BLaER1 treated with 17β-estradiol and CSF1 and Interleukin-3, amounts not matched to agents 10 nM and 100 nM (cell line): ENCODE measurements around the gene SMARCA2.

Experiments used
- H3K27ac ChIP-seq, 11 experiments: shearing (Covaris generic); formaldehyde crosslinking; 2 replicates each; pipeline ENCODE4 v1.8.1; 2022
- H3K27me3 ChIP-seq, 11 experiments: shearing (Covaris generic); formaldehyde crosslinking; 2 replicates each; pipeline ENCODE4 v1.8.1; 2022
- H3K36me3 ChIP-seq, 11 experiments: shearing (Covaris generic); formaldehyde crosslinking; 2 replicates each; pipeline ENCODE4 v1.8.1; 2022
- H3K4me1 ChIP-seq, 10 experiments: shearing (Covaris generic); formaldehyde crosslinking; 2 replicates each; pipeline ENCODE4 v1.8.1; 2022
- H3K4me2 ChIP-seq, 11 experiments: shearing (Covaris generic); formaldehyde crosslinking; 2 replicates each; pipeline ENCODE4 v1.8.1; 2022
- H3K4me3 ChIP-seq, 10 experiments: shearing (Covaris generic); formaldehyde crosslinking; 2 replicates each; pipeline ENCODE4 v1.8.1; 2022
- H3K9ac ChIP-seq, 11 experiments: shearing (Covaris generic); formaldehyde crosslinking; 2 replicates each; pipeline ENCODE4 v1.8.1; 2022
- H3K9me3 ChIP-seq, 11 experiments: shearing (Covaris generic); formaldehyde crosslinking; replicated peaks in 1 of 11; 2 replicates each; pipeline ENCODE4 v1.8.1; 2022
- H4K20me1 ChIP-seq, 11 experiments: shearing (Covaris generic); formaldehyde crosslinking; 2 replicates each; pipeline ENCODE4 v1.8.1; 2022
- Cebpa-rat ChIP-seq, 11 experiments: shearing (Covaris generic); IDR thresholded peaks; 2 replicates each; pipeline ENCODE4 v1.8.1; 2022

The SMARCA2 gene

DNA sequence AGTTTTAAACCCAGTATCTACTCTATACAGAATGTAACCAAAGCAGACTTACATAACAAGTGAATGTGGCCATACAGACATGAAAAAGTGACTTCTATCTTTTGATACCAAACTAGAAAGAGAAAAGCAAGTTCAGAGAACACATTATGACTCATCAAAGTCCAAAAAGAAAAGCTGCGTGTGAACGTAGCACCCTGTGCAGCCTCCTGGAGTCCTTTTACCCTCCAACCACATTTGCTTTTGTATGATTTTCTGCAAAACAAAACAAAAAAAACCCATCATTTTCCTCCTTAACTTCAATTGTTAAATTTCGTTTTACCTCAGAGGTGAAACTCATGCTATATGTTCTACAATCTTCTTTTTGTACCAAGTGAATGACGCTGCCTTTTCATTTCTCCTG, 2.8 kb upstream of the SMARCA2 start:
- H4K20me1 ChIP-seq = no peaks in the 10 kb centered on the region; a peak in 3 of 22 replicates
- TF ChIP-seq Cebpa-rat (IDR thresholded peaks at IDR 0.05) = no peak
- H3K27me3 ChIP-seq = no peaks in the 10 kb centered on the region
- peaks cover 11 to 16% (median 12%) of the 10 kb centered on the region in 10 experiments for H3K4me1 ChIP-seq
- no peaks in the 10 kb centered on the region for H3K9me3 ChIP-seq
- H3K4me3 ChIP-seq = no peak overlapping the region
- H3K36me3 ChIP-seq = no peaks in the 10 kb centered on the region
- no peak overlapping the region for H3K4me2 ChIP-seq
- no peak overlapping the region for H3K9ac ChIP-seq
- H3K27ac ChIP-seq = no peak overlapping the region

DNA sequence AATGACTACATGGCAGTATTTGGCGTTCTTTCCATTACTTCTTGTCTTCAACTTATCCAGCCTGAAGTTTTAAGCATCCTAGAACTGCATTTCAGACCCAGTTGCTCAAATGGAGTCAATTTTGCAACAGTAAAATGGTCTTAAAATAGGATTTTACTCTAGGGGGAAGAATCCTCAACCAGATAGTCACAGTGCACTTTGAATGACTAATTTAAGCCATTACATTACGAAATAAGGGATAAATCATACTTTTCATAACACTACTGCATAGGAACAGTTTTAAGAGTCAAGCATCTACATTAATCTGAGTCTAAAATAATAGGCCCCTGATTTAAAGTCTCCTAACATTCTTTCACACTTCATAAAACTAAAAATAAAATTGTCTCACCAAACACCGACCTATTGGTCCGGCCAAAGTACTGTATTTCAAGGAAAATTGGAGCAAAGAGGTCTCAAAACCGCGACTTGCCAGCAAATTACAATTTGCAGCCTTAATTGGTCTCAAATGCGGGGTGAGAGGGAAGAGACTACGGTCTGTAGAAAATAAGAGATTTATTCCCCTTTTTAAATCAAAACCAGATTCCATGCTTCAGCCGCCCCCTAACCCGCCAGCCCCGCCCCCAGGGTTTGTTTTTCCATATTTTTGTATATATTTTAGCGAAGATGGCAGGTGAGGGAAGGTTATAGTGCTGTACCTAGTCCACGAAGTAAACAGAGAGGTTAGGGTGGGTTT, 1.2 kb upstream of the SMARCA2 start:
- peak overlapping the region; percentile 74 to 96 (median 86) for H3K4me3 ChIP-seq
- TF ChIP-seq Cebpa-rat (IDR thresholded peaks at IDR 0.05) = no peak
- peak overlapping the region; percentile 52 to 93 (median 80); a peak in 21 of 22 replicates for H3K27ac ChIP-seq
- H3K9ac ChIP-seq = peak overlapping the region; percentile 81 to 97 (median 94)
- H3K36me3 ChIP-seq = no peaks in the 10 kb centered on the region
- no peaks in the 10 kb centered on the region for H3K27me3 ChIP-seq
- peak overlapping the region; percentile 83 to 95 (median 92) for H3K4me2 ChIP-seq
- H3K4me1 ChIP-seq = peaks cover 17 to 24% (median 21%) of the 10 kb centered on the region in 10 experiments
- H4K20me1 ChIP-seq = peaks cover 3 to 15% (median 13%) of the 10 kb centered on the region in 11 experiments; a peak in 20 of 22 replicates
- H3K9me3 ChIP-seq = no peaks in the 10 kb centered on the region

DNA sequence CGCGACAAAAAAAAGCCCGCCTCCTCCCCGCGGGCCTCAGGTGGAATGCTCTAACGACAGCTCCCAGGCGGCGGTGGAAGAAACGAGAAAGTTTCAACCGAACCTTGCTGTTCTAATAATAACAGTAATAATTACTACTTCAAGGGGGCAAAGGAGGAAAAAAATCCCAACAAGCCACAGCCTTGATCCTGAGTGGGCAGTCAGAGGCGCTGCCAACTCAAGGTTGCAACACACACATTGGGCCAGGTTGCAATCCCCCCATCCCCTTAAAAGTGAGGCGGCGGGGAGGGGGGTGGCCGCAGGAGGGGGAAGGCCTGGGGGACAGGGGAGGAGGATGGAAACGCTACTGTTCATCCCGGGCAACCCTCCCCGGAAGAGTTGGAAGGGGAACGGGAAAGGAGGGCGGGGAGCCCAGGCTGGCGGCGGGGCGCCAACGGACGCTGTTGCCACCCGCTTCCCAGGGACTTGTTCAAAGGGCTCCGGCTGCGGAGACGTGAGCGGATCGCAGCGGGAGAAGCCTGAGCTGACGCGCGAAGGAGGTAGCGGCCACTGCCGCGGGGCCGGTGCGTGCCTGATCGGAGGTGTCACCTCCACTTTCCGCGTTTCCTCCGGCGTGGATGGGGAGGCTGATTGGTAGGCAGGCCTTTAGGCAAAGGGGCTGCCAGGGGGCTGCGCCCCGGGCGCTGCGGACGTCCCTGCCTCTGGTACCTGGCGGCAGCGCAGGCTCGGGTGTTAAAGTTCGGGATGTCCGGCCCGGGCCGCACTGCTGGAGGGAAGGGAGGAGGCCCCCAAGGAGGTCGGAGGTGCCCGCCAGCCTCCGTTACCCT, 647 bp downstream of the SMARCA2 start:
- peak overlapping the region; percentile 74 to 96 (median 86) for H3K4me3 ChIP-seq
- peak in 1 of 11 experiments; percentile 24; a peak in 1 of 22 replicates for TF ChIP-seq Cebpa-rat (IDR thresholded peaks at IDR 0.05)
- no peaks in the 10 kb centered on the region for H3K27me3 ChIP-seq
- H3K9me3 ChIP-seq = no peaks in the 10 kb centered on the region
- H3K4me2 ChIP-seq = peak overlapping the region; percentile 61 to 98 (median 89)
- H4K20me1 ChIP-seq = peaks cover 9 to 34% (median 32%) of the 10 kb centered on the region in 11 experiments; a peak in 21 of 22 replicates
- peaks cover 28 to 40% (median 35%) of the 10 kb centered on the region in 10 experiments for H3K4me1 ChIP-seq
- no peaks in the 10 kb centered on the region for H3K36me3 ChIP-seq
- peak overlapping the region; percentile 80 to 95 (median 93) for H3K27ac ChIP-seq
- H3K9ac ChIP-seq = peak overlapping the region; percentile 87 to 97 (median 94)

DNA sequence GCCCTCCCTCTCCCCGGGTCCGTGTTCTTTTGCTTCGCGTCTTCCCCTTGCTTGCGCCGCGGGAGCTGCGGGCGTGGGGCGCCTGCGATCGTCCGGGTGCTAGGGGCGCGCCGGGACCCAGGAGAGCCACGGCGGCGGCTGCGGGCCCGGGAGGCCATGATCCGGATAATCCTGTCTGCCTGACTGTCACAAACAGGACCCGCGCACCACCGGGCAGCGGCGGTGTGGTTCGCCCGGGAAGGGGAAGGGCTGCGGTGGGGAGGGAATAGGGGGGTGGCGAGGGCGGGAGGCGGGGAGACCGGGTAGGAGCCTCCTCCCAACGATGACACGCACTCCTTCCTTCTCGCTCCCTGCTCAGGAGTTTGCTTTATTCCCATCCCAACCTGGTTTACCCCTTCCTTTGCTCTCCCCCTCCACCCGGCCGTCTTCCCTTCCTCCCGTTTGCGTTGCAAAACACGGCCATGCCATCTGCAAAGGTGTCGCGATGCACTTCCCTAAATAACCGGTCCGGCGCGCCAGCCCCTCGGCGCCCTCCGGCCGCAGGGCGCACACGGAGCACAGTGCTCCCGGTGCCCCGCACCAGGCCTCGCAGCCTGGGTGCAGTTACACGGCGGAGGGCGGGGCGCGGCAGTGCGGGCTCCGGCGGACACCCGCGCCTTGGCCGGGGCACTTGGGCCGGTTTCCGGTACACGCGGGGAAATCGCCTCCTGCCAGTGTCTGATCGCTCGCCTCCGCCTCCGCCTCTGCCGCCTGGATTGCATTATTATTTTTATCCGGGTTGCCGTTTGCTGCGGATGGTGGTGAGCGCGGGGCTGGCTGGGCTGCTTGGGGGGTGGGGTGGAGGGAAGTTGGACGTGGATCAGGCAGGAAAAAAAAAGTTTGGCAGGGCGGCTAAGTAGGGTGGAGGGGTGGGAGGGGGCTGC, 1.5 kb downstream of the SMARCA2 start:
- H3K9ac ChIP-seq = peak overlapping the region; percentile 87 to 97 (median 94)
- TF ChIP-seq Cebpa-rat (IDR thresholded peaks at IDR 0.05) = peak in 3 of 11 experiments; percentile 19 to 63 (median 22); a peak in 3 of 22 replicates
- peak overlapping the region; percentile 70 to 98 (median 89) for H3K4me2 ChIP-seq
- peaks cover 28 to 45% (median 36%) of the 10 kb centered on the region in 10 experiments for H3K4me1 ChIP-seq
- no peaks in the 10 kb centered on the region for H3K27me3 ChIP-seq
- peak overlapping the region; percentile 74 to 96 (median 86) for H3K4me3 ChIP-seq
- peak overlapping the region; percentile 80 to 95 (median 93) for H3K27ac ChIP-seq
- H3K36me3 ChIP-seq = peaks cover 0 to 1% (median 0%) of the 10 kb centered on the region in 11 experiments; a peak in 1 of 22 replicates
- H3K9me3 ChIP-seq = no peaks in the 10 kb centered on the region
- peaks cover 9 to 43% (median 40%) of the 10 kb centered on the region in 11 experiments; a peak in 21 of 22 replicates for H4K20me1 ChIP-seq

DNA sequence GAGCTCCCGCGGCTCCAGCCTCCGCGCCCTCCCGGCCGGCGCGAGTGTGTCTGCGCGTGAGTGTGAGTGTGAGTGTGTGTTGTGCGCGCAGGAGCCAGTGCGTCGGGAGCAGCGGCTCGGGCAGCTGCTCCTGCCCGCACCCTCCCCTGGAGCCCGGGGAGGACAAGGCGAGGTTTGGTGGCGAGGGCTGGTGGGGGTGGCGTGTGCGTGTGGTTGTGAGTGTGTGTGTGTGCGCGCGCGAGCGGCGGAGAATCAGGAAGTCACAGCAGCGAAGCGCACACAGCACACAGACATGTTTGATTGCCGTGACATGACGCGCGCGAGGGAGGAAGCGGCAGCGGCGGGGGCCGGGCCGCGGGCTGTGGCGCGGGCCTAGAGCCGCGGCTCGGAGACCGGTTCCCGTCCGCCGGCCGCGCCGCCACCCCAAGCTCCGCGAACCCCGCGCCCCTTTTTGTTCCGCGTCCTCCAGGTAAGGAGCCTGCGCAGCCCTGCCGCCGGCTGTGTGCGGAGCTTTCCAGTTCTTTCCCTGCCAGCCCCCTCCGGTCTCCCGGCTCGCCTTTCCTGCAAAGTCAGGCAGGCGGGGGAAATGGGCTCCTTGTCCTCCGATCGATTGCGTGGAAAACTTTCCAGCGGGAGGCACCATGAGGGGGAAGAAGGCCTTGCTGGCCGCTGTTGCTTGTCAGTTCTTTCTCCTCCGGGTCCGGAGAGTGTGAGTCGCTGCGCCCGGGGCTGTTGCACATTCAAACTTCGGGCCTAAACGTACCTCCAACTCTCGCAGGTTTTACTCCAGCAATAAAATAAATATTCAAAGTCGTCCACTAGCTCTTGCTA, 2.4 kb downstream of the SMARCA2 start:
- peak overlapping the region; percentile 74 to 96 (median 86) for H3K4me3 ChIP-seq
- H3K9ac ChIP-seq = peak overlapping the region; percentile 87 to 97 (median 94)
- H3K4me1 ChIP-seq = peaks cover 35 to 54% (median 44%) of the 10 kb centered on the region in 10 experiments
- TF ChIP-seq Cebpa-rat (IDR thresholded peaks at IDR 0.05) = no peak
- H3K4me2 ChIP-seq = peak overlapping the region; percentile 78 to 98 (median 89)
- H3K9me3 ChIP-seq = no peaks in the 10 kb centered on the region
- peak overlapping the region; percentile 80 to 95 (median 93) for H3K27ac ChIP-seq
- peaks cover 9 to 52% (median 49%) of the 10 kb centered on the region in 11 experiments; a peak in 21 of 22 replicates for H4K20me1 ChIP-seq
- H3K27me3 ChIP-seq = no peaks in the 10 kb centered on the region
- peaks cover 0 to 7% (median 0%) of the 10 kb centered on the region in 11 experiments; a peak in 2 of 22 replicates for H3K36me3 ChIP-seq

DNA sequence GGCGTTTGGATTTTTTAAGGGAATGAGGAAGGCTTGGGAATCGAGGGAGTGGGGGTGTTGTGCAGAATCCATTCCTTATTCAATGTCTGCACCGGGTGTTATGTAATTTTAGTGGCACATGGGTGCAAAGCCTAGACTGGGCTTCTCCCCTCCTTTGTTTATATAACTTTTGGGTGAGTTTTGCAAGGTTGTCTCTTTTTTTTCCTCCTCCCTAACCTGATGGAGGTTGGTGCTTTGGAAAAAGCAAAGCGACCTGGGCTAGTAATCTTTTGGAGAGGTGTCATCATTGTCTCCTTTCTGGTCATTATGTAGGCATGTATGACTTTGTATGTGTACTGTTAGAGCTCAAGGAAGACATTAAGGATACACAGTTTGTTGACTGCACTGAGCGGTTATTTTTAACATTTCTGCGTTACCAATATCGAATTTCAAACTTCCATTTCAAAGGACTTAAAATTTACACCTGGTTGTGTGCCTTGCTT, 3.1 kb downstream of the SMARCA2 start:
- H3K27me3 ChIP-seq = no peaks in the 10 kb centered on the region
- peak overlapping the region; percentile 87 to 97 (median 94) for H3K9ac ChIP-seq
- H3K36me3 ChIP-seq = peaks cover 0 to 7% (median 0%) of the 10 kb centered on the region in 11 experiments; a peak in 2 of 22 replicates
- TF ChIP-seq Cebpa-rat (IDR thresholded peaks at IDR 0.05) = no peak
- peaks cover 40 to 57% (median 49%) of the 10 kb centered on the region in 10 experiments for H3K4me1 ChIP-seq
- peak overlapping the region; percentile 74 to 96 (median 86) for H3K4me3 ChIP-seq
- peaks cover 9 to 58% (median 55%) of the 10 kb centered on the region in 11 experiments; a peak in 21 of 22 replicates for H4K20me1 ChIP-seq
- peak overlapping the region; percentile 80 to 95 (median 93); a peak in 21 of 22 replicates for H3K27ac ChIP-seq
- no peaks in the 10 kb centered on the region for H3K9me3 ChIP-seq
- peak overlapping the region; percentile 78 to 98 (median 89) for H3K4me2 ChIP-seq
